ENCODE measurements around the gene LRRC42. TPM values are rescaled to one million over a fixed set of nuclear protein-coding genes. Genes with fewer than 3 reads are reported as not detected.
A peak's percentile ranks its signal among the peaks of the same experiment; 100 is the strongest.

The LRRC42 gene, protein sequence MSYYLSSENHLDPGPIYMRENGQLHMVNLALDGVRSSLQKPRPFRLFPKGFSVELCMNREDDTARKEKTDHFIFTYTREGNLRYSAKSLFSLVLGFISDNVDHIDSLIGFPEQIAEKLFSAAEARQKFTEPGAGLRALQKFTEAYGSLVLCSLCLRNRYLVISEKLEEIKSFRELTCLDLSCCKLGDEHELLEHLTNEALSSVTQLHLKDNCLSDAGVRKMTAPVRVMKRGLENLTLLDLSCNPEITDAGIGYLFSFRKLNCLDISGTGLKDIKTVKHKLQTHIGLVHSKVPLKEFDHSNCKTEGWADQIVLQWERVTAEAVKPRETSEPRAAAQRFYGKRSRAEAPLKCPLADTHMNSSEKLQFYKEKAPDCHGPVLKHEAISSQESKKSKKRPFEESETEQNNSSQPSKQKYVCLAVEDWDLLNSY
- 41.9 and 59.4 TPM in 2 replicates for total RNA-seq (ENCODE audit: low replicate concordance)

DNA sequence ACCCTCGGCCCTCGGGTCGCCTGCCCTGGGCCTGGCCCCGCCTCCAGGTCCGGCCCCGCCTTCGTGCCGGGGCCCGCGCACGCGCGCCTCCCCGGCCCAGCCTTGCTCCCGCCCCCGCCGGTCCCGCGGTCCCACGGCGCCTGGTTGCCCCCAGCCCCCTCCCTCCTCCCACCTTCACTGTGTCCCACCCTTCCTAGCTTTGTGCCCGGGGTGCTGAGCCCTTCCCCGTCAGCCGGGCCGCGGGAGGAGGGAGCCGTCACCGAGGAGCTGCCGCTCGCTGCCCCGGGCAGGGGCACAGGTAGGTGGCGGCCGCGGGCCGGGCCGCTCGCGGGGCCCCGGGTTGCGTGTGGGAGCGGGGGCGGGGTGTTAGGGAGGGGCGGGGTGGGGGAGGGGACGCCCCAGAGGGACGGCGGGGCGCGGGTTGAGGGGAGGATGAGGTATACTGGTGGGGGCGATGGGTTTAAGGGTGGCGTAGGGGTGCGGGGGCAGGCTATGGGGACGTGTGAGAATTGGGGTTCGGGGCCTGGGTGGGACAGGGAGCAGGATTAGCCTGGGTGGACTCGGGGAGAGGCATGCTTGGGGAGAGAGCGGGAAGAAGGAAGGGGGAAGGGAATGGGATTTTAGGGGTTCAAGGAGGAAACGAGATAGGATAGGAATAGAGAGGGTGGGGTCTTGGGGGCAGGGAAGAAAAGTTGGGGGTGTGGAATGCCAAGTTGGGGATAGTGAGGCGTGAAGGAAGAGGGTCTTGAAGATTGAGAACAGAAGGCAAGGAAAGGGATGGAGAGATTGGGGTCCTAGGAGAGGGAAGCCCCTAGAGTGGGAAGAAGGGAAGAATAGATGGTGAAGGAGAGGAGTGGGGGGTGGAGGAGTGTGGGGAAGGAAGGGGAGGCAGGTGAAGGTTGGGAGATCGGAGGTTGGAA lies at the start of gene LRRC42:
Gene LRRC42, plus strand, starts transcription at position 99 of the 920 bp plus-strand sequence. CDS start 5,650 bp downstream, outside the sequence.
- no peak for DNase-seq (ENCODE audit: low read depth)
- TF ChIP-seq, protein P1, sequence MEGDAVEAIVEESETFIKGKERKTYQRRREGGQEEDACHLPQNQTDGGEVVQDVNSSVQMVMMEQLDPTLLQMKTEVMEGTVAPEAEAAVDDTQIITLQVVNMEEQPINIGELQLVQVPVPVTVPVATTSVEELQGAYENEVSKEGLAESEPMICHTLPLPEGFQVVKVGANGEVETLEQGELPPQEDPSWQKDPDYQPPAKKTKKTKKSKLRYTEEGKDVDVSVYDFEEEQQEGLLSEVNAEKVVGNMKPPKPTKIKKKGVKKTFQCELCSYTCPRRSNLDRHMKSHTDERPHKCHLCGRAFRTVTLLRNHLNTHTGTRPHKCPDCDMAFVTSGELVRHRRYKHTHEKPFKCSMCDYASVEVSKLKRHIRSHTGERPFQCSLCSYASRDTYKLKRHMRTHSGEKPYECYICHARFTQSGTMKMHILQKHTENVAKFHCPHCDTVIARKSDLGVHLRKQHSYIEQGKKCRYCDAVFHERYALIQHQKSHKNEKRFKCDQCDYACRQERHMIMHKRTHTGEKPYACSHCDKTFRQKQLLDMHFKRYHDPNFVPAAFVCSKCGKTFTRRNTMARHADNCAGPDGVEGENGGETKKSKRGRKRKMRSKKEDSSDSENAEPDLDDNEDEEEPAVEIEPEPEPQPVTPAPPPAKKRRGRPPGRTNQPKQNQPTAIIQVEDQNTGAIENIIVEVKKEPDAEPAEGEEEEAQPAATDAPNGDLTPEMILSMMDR (IDR thresholded peaks at IDR 0.05; ENCODE audit: insufficient read depth, low read length), result peak; percentile 33
- peak within 1 kb of the TSS; percentile 99 for H3K4me3 ChIP-seq (ENCODE audit: low read depth, low read length)

DNA sequence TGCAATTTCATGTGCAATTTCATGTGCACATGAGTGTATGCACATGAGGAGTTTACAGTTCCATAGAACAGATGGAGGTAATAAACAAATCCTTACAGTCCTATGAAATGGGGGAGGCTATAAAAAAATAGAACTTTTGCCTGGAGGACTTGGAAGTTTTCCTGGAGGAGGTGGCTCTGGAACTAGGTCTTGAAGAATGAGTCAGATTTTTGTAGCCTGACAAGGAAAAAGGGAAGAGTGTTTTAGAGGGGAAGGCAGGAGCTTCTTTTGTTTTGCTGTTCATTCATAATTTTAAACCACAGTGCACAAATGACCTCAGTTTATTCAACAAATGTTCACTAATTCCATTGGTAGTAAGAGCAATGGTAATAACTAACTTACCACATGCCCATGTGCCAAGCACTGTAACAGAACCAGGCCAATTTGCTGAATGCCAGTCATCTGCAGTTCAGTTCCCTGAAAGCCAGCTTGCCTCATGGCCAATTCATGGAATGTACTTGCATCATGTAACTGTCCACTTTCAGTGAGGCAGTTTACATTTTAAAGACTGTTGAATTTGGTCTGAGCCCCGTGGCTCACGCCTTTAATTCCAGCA lies 49.4 kb upstream of the LRRC42 start:
- TF ChIP-seq, protein P1 (IDR thresholded peaks at IDR 0.05; ENCODE audit: insufficient read depth, low read length), result no peak
- peak; percentile 93 for DNase-seq (ENCODE audit: low read depth)
- no peak overlapping the region for H3K4me3 ChIP-seq (ENCODE audit: low read depth, low read length)

DNA sequence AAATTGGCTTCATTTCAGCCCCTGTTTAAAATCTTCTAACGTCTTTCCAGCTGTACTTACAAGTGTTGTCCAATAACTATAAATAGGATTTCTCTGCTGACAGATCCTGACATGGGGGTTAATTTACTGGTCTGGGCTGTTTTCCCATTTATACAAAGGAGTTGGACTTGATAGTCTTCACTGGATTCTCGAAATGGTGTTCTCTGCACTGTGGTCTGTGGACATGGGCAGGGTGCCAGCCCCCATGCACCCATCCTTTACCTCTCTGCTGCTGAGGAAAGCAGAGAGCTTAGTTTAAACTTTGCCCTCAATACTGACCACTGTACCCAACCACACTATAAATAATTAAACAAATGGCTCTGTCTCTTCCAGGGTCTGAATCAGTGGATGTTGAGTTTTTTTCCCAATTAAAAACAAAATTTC lies 46.9 kb upstream of the LRRC42 start:
- TF ChIP-seq, protein P1 (IDR thresholded peaks at IDR 0.05; ENCODE audit: insufficient read depth, low read length), result no peak
- H3K4me3 ChIP-seq (ENCODE audit: low read depth, low read length), result no peak overlapping the region
- DNase-seq (ENCODE audit: low read depth), result peak; percentile 81

DNA sequence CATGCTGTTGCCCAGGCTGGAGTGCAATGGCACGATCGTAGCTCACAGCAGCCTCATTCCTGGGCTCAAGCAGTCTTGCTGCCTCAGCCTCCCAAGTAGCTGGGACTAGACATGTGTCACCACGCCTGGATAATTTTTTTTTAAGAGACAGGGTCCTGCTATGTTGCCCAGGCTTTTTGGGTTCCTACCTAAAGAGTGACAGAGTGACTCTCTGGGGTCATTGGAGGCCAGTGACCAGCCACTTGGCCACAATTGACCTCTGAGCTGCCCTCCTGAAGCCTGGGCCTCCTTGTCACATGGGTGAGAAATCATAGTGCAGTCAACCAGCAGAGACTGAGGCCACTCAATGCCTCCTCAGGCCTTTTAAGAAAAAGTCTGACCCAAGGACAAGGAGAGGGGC lies 46.4 kb upstream of the LRRC42 start:
- no peak overlapping the region for H3K4me3 ChIP-seq (ENCODE audit: low read depth, low read length)
- TF ChIP-seq, protein P1 (IDR thresholded peaks at IDR 0.05; ENCODE audit: insufficient read depth, low read length), result no peak
- DNase-seq (ENCODE audit: low read depth), result no peak

DNA sequence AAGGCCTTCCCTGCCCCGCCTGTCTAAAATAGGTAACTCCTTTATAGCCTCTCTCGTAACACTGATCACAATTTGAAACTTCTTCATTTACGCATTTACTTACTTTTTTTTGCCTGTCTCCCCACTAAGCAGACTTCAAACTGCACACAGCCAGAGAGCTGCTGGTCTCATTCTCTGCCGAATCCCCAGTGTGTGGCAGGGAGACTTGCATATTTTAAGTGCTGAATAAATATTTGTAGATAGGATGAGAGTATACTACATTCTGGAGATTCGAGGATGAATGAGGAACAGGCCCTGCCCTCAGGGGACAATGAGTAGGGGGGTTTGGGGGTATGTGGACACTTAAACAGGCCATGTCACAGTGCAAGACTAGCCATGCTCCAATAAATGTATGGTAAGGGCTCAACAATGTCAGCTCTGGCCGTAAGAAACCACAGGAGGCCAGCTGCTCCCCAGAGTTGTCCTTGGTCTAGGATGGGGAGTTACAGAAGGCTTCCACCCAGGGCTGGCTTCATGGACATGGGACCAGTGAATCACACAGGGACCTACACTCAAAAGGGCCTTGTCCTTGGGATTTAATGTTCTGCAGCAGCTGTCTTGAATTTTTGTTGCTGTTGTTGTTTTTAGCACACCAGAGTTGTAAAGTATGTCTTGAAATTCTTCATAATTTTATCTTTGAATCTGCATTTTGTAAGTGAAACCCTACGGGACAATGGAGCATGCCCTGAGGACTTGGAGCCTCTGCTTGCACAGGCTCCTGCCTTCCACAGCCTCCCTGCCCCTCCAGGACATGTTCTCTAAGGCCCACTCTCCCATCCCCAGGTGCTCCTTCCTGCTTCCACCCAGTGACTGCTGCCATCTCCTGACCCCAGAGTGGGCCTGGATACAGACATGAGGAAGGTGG lies 43.7 kb upstream of the LRRC42 start:
- H3K4me3 ChIP-seq (ENCODE audit: low read depth, low read length), result no peak overlapping the region
- no peak for DNase-seq (ENCODE audit: low read depth)
- TF ChIP-seq, protein P1 (IDR thresholded peaks at IDR 0.05; ENCODE audit: insufficient read depth, low read length), result no peak

Data from fibroblast of the aortic adventitia (primary cell).